ENCODE measurements around the gene RHOU.

Gene RHOU

GRCh38 chr1:228706305-228706704 lies 29.0 kb upstream of the RHOU start:
- Histone ChIP-seq H2AFZ (ENCODE audit: low read length, unreplicated experiment) (no peak overlapping the region), H3K27ac (ENCODE audit: low read depth, low read length) (no peak overlapping the region), H3K4me1 (ENCODE audit: control insufficient read depth, insufficient read depth, low read length, unreplicated experiment) (no peaks in the 10 kb centered on the region), H3K79me2 (ENCODE audit: control insufficient read depth, insufficient read depth, low read length, unreplicated experiment) (no peaks in the 10 kb centered on the region), H3K4me3 (ENCODE audit: low read depth, low read length) (no peak overlapping the region), H3K36me3 (ENCODE audit: insufficient read depth, low read length) (no peaks in the 10 kb centered on the region), H3K27me3 (ENCODE audit: insufficient read depth, low read length) (no peaks in the 10 kb centered on the region)

- no peak overlapping the region for H3K27ac ChIP-seq (ENCODE audit: low read depth, low read length)
Measured at GRCh38 chr1:228717081-228717480, 18.2 kb upstream of the RHOU start.

GRCh38 chr1:228721407-228721806 lies 13.9 kb upstream of the RHOU start:
- Histone ChIP-seq H3K27me3 (ENCODE audit: insufficient read depth, low read length) (no peaks in the 10 kb centered on the region), H2AFZ (ENCODE audit: low read length, unreplicated experiment) (no peak overlapping the region), H3K4me1 (ENCODE audit: control insufficient read depth, insufficient read depth, low read length, unreplicated experiment) (no peaks in the 10 kb centered on the region), H3K79me2 (ENCODE audit: control insufficient read depth, insufficient read depth, low read length, unreplicated experiment) (no peaks in the 10 kb centered on the region), H3K27ac (ENCODE audit: low read depth, low read length) (no peak overlapping the region), H3K4me3 (ENCODE audit: low read depth, low read length) (no peak overlapping the region), H3K36me3 (ENCODE audit: insufficient read depth, low read length) (no peaks in the 10 kb centered on the region)

More at GRCh38 chr1:228717081-228717480, 18.2 kb upstream of the RHOU start:
- H3K4me1 ChIP-seq (ENCODE audit: control insufficient read depth, insufficient read depth, low read length, unreplicated experiment) = no peaks in the 10 kb centered on the region
- H3K36me3 ChIP-seq (ENCODE audit: insufficient read depth, low read length) = no peaks in the 10 kb centered on the region
- no peak overlapping the region for H2AFZ ChIP-seq (ENCODE audit: low read length, unreplicated experiment)
- no peak overlapping the region for H3K4me3 ChIP-seq (ENCODE audit: low read depth, low read length)
- no peaks in the 10 kb centered on the region for H3K79me2 ChIP-seq (ENCODE audit: control insufficient read depth, insufficient read depth, low read length, unreplicated experiment)
- H3K27me3 ChIP-seq (ENCODE audit: insufficient read depth, low read length) = no peaks in the 10 kb centered on the region

- Histone ChIP-seq H3K27ac (ENCODE audit: low read depth, low read length) (no peak overlapping the region), H3K4me1 (ENCODE audit: control insufficient read depth, insufficient read depth, low read length, unreplicated experiment) (no peaks in the 10 kb centered on the region), H3K36me3 (ENCODE audit: insufficient read depth, low read length) (no peaks in the 10 kb centered on the region), H2AFZ (ENCODE audit: low read length, unreplicated experiment) (no peak overlapping the region), H3K27me3 (ENCODE audit: insufficient read depth, low read length) (no peaks in the 10 kb centered on the region), H3K4me3 (ENCODE audit: low read depth, low read length) (no peak overlapping the region), H3K79me2 (ENCODE audit: control insufficient read depth, insufficient read depth, low read length, unreplicated experiment) (no peaks in the 10 kb centered on the region)
Measured at GRCh38 chr1:228723287-228723686, 12.0 kb upstream of the RHOU start.

- H3K4me3 ChIP-seq (ENCODE audit: low read depth, low read length) = no peak overlapping the region
- no peak overlapping the region for H3K27ac ChIP-seq (ENCODE audit: low read depth, low read length)
- H3K79me2 ChIP-seq (ENCODE audit: control insufficient read depth, insufficient read depth, low read length, unreplicated experiment) = no peaks in the 10 kb centered on the region
- H3K27me3 ChIP-seq (ENCODE audit: insufficient read depth, low read length) = no peaks in the 10 kb centered on the region
- no peaks in the 10 kb centered on the region for H3K4me1 ChIP-seq (ENCODE audit: control insufficient read depth, insufficient read depth, low read length, unreplicated experiment)
- no peaks in the 10 kb centered on the region for H3K36me3 ChIP-seq (ENCODE audit: insufficient read depth, low read length)
- no peak overlapping the region for H2AFZ ChIP-seq (ENCODE audit: low read length, unreplicated experiment)
Measured at GRCh38 chr1:228723921-228724320, 11.4 kb upstream of the RHOU start.

- Histone ChIP-seq H3K27ac (ENCODE audit: low read depth, low read length) (no peak overlapping the region), H3K36me3 (ENCODE audit: insufficient read depth, low read length) (no peaks in the 10 kb centered on the region), H3K79me2 (ENCODE audit: control insufficient read depth, insufficient read depth, low read length, unreplicated experiment) (no peaks in the 10 kb centered on the region), H2AFZ (ENCODE audit: low read length, unreplicated experiment) (no peak overlapping the region), H3K27me3 (ENCODE audit: insufficient read depth, low read length) (no peaks in the 10 kb centered on the region), H3K4me3 (ENCODE audit: low read depth, low read length) (no peak overlapping the region), H3K4me1 (ENCODE audit: control insufficient read depth, insufficient read depth, low read length, unreplicated experiment) (no peaks in the 10 kb centered on the region)
Measured at GRCh38 chr1:228725178-228725577, 10.1 kb upstream of the RHOU start.

GRCh38 chr1:228727681-228728171 lies 7.6 kb upstream of the RHOU start:
- no peaks in the 10 kb centered on the region for H3K4me1 ChIP-seq (ENCODE audit: control insufficient read depth, insufficient read depth, low read length, unreplicated experiment)
- H3K79me2 ChIP-seq (ENCODE audit: control insufficient read depth, insufficient read depth, low read length, unreplicated experiment) = no peaks in the 10 kb centered on the region
- no peaks in the 10 kb centered on the region for H3K36me3 ChIP-seq (ENCODE audit: insufficient read depth, low read length)
- no peak overlapping the region for H2AFZ ChIP-seq (ENCODE audit: low read length, unreplicated experiment)
- no peak overlapping the region for H3K4me3 ChIP-seq (ENCODE audit: low read depth, low read length)
- H3K27me3 ChIP-seq (ENCODE audit: insufficient read depth, low read length) = no peaks in the 10 kb centered on the region
- H3K27ac ChIP-seq (ENCODE audit: low read depth, low read length) = no peak overlapping the region

GRCh38 chr1:228732426-228732825 lies 2.9 kb upstream of the RHOU start:
- Histone ChIP-seq H3K4me3 (ENCODE audit: low read depth, low read length) (no peak overlapping the region), H3K4me1 (ENCODE audit: control insufficient read depth, insufficient read depth, low read length, unreplicated experiment) (peaks cover 3% of the 10 kb centered on the region), H3K79me2 (ENCODE audit: control insufficient read depth, insufficient read depth, low read length, unreplicated experiment) (no peaks in the 10 kb centered on the region), H3K27me3 (ENCODE audit: insufficient read depth, low read length) (peaks cover 10% of the 10 kb centered on the region), H3K36me3 (ENCODE audit: insufficient read depth, low read length) (no peaks in the 10 kb centered on the region), H3K27ac (ENCODE audit: low read depth, low read length) (no peak overlapping the region), H2AFZ (ENCODE audit: low read length, unreplicated experiment) (no peak overlapping the region)

- H3K27me3 ChIP-seq (ENCODE audit: insufficient read depth, low read length) = peaks cover 10% of the 10 kb centered on the region
- no peaks in the 10 kb centered on the region for H3K79me2 ChIP-seq (ENCODE audit: control insufficient read depth, insufficient read depth, low read length, unreplicated experiment)
Measured at GRCh38 chr1:228733576-228733975, 1.7 kb upstream of the RHOU start.

GRCh38 chr1:228735871-228736586 lies 750 bp downstream of the RHOU start:
- peaks cover 3% of the 10 kb centered on the region for H3K4me1 ChIP-seq (ENCODE audit: control insufficient read depth, insufficient read depth, low read length, unreplicated experiment)
- H2AFZ ChIP-seq (ENCODE audit: low read length, unreplicated experiment) = peak overlapping the region; percentile 54
- H3K27me3 ChIP-seq (ENCODE audit: insufficient read depth, low read length) = peaks cover 10% of the 10 kb centered on the region
- H3K36me3 ChIP-seq (ENCODE audit: insufficient read depth, low read length) = no peaks in the 10 kb centered on the region
- no peaks in the 10 kb centered on the region for H3K79me2 ChIP-seq (ENCODE audit: control insufficient read depth, insufficient read depth, low read length, unreplicated experiment)
- no peak overlapping the region for H3K27ac ChIP-seq (ENCODE audit: low read depth, low read length)
- H3K4me3 ChIP-seq (ENCODE audit: low read depth, low read length) = peak overlapping the region; percentile 83

More at GRCh38 chr1:228733576-228733975, 1.7 kb upstream of the RHOU start:
- H2AFZ ChIP-seq (ENCODE audit: low read length, unreplicated experiment) = no peak overlapping the region
- no peak overlapping the region for H3K4me3 ChIP-seq (ENCODE audit: low read depth, low read length)
- peaks cover 3% of the 10 kb centered on the region for H3K4me1 ChIP-seq (ENCODE audit: control insufficient read depth, insufficient read depth, low read length, unreplicated experiment)
- H3K27ac ChIP-seq (ENCODE audit: low read depth, low read length) = no peak overlapping the region
- no peaks in the 10 kb centered on the region for H3K36me3 ChIP-seq (ENCODE audit: insufficient read depth, low read length)

- H2AFZ ChIP-seq (ENCODE audit: low read length, unreplicated experiment) = peak overlapping the region; percentile 54
- H3K4me1 ChIP-seq (ENCODE audit: control insufficient read depth, insufficient read depth, low read length, unreplicated experiment) = peaks cover 3% of the 10 kb centered on the region
- H3K79me2 ChIP-seq (ENCODE audit: control insufficient read depth, insufficient read depth, low read length, unreplicated experiment) = no peaks in the 10 kb centered on the region
- H3K4me3 ChIP-seq (ENCODE audit: low read depth, low read length) = no peak overlapping the region; the same call in 1 of the 2 replicates
- H3K36me3 ChIP-seq (ENCODE audit: insufficient read depth, low read length) = no peaks in the 10 kb centered on the region
- peaks cover 10% of the 10 kb centered on the region for H3K27me3 ChIP-seq (ENCODE audit: insufficient read depth, low read length)
- H3K27ac ChIP-seq (ENCODE audit: low read depth, low read length) = no peak overlapping the region
Measured at GRCh38 chr1:228736844-228737445, 1.7 kb downstream of the RHOU start.

Measured in ACC112 (cell line).